CMK (cell line): ENCODE data around the gene DENND4B.
"Not testable (repeated sequence)": the region's sequence is repeated elsewhere in the genome, so short reads cannot be mapped to it uniquely, and the experiment has no call there.

ENCODE experiments used
- DNase-seq: peaks from one replicate; pipeline ENCODE4 v3.0.0-alpha.2; 2010; ENCODE audit warnings: low read depth

Gene DENND4B

GRCh38 chr1:153928245-153928644 lies 18.3 kb downstream of the DENND4B start:
- no peak for DNase-seq

- no peak for DNase-seq
These were observed 20.1 kb downstream of the DENND4B start for GRCh38 chr1:153926405-153926804.

- peak; percentile 99 for DNase-seq
These were observed 23.3 kb downstream of the DENND4B start, which contains the start of gene GATAD2B for GRCh38 chr1:153922972-153923925. Gene GATAD2B, minus strand, starts transcription at chr1:153922972. Its CDS starts 94,625 bp downstream, at chr1:153828347.

GRCh38 chr1:153922076-153922971 lies 24.2 kb downstream of the DENND4B start:
- DNase-seq: peak; percentile 76

- DNase-seq: no peak
These were observed 24.8 kb downstream of the DENND4B start for GRCh38 chr1:153921803-153922075.

- DNase-seq: no peak
These were observed 25.3 kb downstream of the DENND4B start for GRCh38 chr1:153921080-153921802.

- no peak for DNase-seq
These were observed 26.4 kb downstream of the DENND4B start for GRCh38 chr1:153919876-153920852.

GRCh38 chr1:153916297-153916696 lies 30.2 kb downstream of the DENND4B start:
- DNase-seq: no peak

GRCh38 chr1:153912349-153912748 lies 34.2 kb downstream of the DENND4B start:
- DNase-seq: no peak

GRCh38 chr1:153910560-153910959 lies 36.0 kb downstream of the DENND4B start:
- not testable (repeated sequence) for DNase-seq

GRCh38 chr1:153908071-153908470 lies 38.4 kb downstream of the DENND4B start:
- DNase-seq: no peak

- DNase-seq: no peak
These were observed 39.4 kb downstream of the DENND4B start for GRCh38 chr1:153907134-153907533.

- no peak for DNase-seq
These were observed 40.1 kb downstream of the DENND4B start for GRCh38 chr1:153906396-153906795.

- not testable (repeated sequence) for DNase-seq
These were observed 40.6 kb downstream of the DENND4B start for GRCh38 chr1:153905908-153906307.

GRCh38 chr1:153903841-153904455 lies 42.6 kb downstream of the DENND4B start:
- DNase-seq: no peak

GRCh38 chr1:153899509-153899908 lies 47.0 kb downstream of the DENND4B start:
- DNase-seq: no peak

GRCh38 chr1:153895866-153896265 lies 50.7 kb downstream of the DENND4B start:
- not testable (repeated sequence) for DNase-seq

- DNase-seq: not testable (repeated sequence)
These were observed 55.5 kb downstream of the DENND4B start for GRCh38 chr1:153891042-153891441.

GRCh38 chr1:153888533-153888932 lies 58.0 kb downstream of the DENND4B start:
- no peak for DNase-seq

GRCh38 chr1:153886127-153886526 lies 60.4 kb downstream of the DENND4B start:
- DNase-seq: no peak
